Upper lobe of right lung (tissue), 1 donor: ENCODE results near the gene DTNB. TPM values are rescaled to one million over a fixed set of nuclear protein-coding genes. Genes with fewer than 3 reads are reported as not detected.

ENCODE experiments used
- ATAC-seq: fragments of 200-7000 bp; cut with Tn5 transposase; one replicate; pipeline ENCODE4 v1.9.1; 2020; ENCODE audit warnings: mild to moderate bottlenecking, moderate library complexity
- DNase-seq: peaks from one replicate; pipeline ENCODE4 v3.0.0-alpha.2; 2020
- H3K27ac ChIP-seq: fragments of 200-600 bp; one replicate; pipeline ENCODE4 v1.8.0; 2022
- H3K27me3 ChIP-seq: fragments of 200-600 bp; one replicate; pipeline ENCODE4 v1.8.0; 2022; ENCODE audit warnings: mild to moderate bottlenecking
- H3K36me3 ChIP-seq: fragments of 200-600 bp; one replicate; pipeline ENCODE4 v1.8.0; 2022
- H3K4me1 ChIP-seq: fragments of 200-600 bp; one replicate; pipeline ENCODE4 v1.8.0; 2022
- H3K4me3 ChIP-seq: fragments of 200-600 bp; one replicate; pipeline ENCODE4 v1.8.0; 2022; ENCODE audit warnings: mild to moderate bottlenecking
- H3K9me3 ChIP-seq: fragments of 200-600 bp; one replicate; pipeline ENCODE4 v1.8.0; 2022
- CTCF ChIP-seq: fragments of 200-600 bp; IDR thresholded peaks from one replicate; pipeline ENCODE4 v1.8.0; 2022; ENCODE audit warnings: antibody characterized with exemption
- intact Hi-C: fragments of 100-400 bp; cut with DNase I; formaldehyde crosslinking; loops from one replicate; pipeline ENCODE4 v1.11.0; 2022
- total RNA-seq: library from RNA; stranded (reverse); fragmentation: NEBNext Ultra II Directional; extraction: Animal tissue kit (Norgen Biotek cat#: 25700); gene quantifications from one replicate; pipeline ENCODE4 v1.2.1, GENCODE V29; 2021
- donor health status: DM: no; HTN: yes; CAD: no; lungs with severe emphysema.

Gene DTNB
- total RNA-seq, 1 donor from 2014 or later, result 18.1 TPM

- intact Hi-C loops, result no loop called here
- no peaks in the 10 kb centered on the region for H3K27me3 ChIP-seq
- H3K27ac ChIP-seq, result no peak overlapping the region
- ATAC-seq, result no peak
- no peaks in the 10 kb centered on the region for H3K9me3 ChIP-seq
- no peak for DNase-seq
- H3K4me3 ChIP-seq, result no peak overlapping the region
- H3K4me1 ChIP-seq, result no peaks in the 10 kb centered on the region
- no peaks in the 10 kb centered on the region for H3K36me3 ChIP-seq
- no peak for TF ChIP-seq CTCF
These were observed 80.5 kb downstream of the DTNB start for GRCh38 chr2:25592766-25593292.

DNA sequence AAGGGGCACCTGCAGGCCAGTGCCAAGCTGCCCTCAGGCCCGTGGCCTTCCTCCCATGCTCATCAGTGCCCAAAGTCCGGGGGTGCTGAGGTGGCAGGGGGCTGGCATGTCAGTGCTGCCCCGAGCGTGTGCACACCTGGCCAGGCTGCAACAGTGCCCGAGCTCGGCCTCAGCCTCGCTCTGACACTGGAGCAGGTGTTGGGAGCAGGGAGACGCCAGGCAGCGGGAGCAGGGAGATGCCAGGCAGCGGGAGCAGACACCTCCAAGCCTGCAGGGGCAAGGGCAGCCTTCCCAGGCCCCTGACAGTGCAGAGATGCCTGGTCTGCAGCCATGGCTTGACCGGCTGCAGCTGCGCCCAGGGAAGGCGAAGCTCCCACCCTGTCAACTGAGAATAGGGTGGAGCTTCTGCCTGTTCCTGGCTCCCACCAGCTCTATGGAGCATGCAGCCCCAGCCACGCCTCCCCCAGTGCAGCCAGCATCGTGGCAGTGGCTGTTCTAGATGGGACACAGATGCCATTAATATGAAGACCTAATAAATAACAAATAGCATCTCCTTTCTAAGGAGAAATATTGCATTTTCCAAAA, 82.4 kb downstream of the DTNB start:
- H3K4me1 ChIP-seq, result no peaks in the 10 kb centered on the region
- H3K27ac ChIP-seq, result no peak overlapping the region
- ATAC-seq, result peak; percentile 49
- no peaks in the 10 kb centered on the region for H3K27me3 ChIP-seq
- intact Hi-C loops, result no loop called here
- no peak for DNase-seq
- TF ChIP-seq CTCF, result no peak
- H3K36me3 ChIP-seq, result no peaks in the 10 kb centered on the region
- no peaks in the 10 kb centered on the region for H3K9me3 ChIP-seq
- H3K4me3 ChIP-seq, result no peak overlapping the region

DNA sequence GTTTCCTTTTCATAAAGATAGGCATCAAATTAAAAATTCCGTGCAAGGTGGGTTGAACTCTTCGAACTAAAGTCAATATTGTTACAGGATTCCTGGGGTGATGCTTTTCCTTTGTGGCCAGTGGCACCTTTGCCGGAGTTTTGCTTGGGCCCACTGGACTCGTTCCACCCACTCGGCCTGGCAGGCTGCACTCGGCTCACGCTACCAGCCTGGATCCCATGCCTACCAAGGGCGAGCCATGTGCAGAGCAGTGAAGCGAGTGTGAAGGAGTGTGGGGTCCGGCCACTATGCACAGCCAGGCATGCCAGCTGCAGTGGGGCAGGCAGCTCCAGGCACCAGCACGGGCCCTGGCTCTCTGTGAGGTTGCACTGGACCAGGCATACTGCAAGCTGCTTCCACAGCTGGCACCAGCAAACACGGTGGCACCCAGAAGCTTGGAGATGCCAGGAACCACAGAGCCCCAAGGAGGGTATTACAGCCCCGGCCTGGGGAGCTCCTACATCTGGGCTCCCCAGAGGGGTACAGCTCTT, 83.6 kb downstream of the DTNB start:
- Histone ChIP-seq H3K9me3 (no peaks in the 10 kb centered on the region), H3K27me3 (no peaks in the 10 kb centered on the region), H3K36me3 (no peaks in the 10 kb centered on the region), H3K4me1 (no peaks in the 10 kb centered on the region), H3K4me3 (no peak overlapping the region), H3K27ac (no peak overlapping the region)
- TF ChIP-seq CTCF, result no peak
- ATAC-seq (no peak), DNase-seq (no peak)
- intact Hi-C loops, result no loop called here

DNA sequence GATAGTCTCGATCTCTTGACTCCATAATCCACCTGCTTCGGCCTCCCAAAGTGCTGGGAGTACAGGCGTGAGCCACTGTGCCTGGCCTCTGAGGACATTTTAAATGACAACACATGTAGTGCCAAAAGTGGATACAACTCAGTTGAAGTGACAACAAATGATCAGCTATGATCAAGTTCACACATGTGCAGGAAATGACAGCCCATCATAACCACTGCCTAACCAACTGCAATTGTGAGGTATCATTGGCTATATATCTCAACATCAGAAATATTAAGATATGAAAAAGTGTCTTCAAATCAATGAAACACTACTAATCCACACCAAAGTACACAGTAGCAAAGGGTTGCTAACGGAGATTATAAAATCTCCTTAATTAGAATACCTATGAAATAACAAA, 84.8 kb downstream of the DTNB start:
- TF ChIP-seq CTCF, result no peak
- H3K27ac ChIP-seq, result no peak overlapping the region
- intact Hi-C loops, result no loop called here
- no peak for ATAC-seq
- no peaks in the 10 kb centered on the region for H3K4me1 ChIP-seq
- no peaks in the 10 kb centered on the region for H3K9me3 ChIP-seq
- no peaks in the 10 kb centered on the region for H3K36me3 ChIP-seq
- no peak for DNase-seq
- no peaks in the 10 kb centered on the region for H3K27me3 ChIP-seq
- no peak overlapping the region for H3K4me3 ChIP-seq

GRCh38 chr2:25587361-25587760, 86.0 kb downstream of the DTNB start:
- Histone ChIP-seq H3K4me1 (no peaks in the 10 kb centered on the region), H3K4me3 (no peak overlapping the region), H3K36me3 (no peaks in the 10 kb centered on the region), H3K27ac (no peak overlapping the region), H3K27me3 (no peaks in the 10 kb centered on the region), H3K9me3 (no peaks in the 10 kb centered on the region)
- intact Hi-C loops, result no loop called here
- DNase-seq (no peak), ATAC-seq (peak; percentile 59)
- TF ChIP-seq CTCF, result no peak
